ENCODE measurements around the gene COL16A1. TPM values are rescaled to one million over a fixed set of nuclear protein-coding genes. Genes with fewer than 3 reads are reported as not detected.

Gene COL16A1
- total RNA-seq, 1 donor from 2014 or later: 1.9 TPM

- DNase-seq (ENCODE audit: low spot score): no peak
- ATAC-seq: no peak
Observed at GRCh38 chr1:31627301-31627929, 76.4 kb downstream of the COL16A1 start.

GRCh38 chr1:31626223-31627207 lies 77.3 kb downstream of the COL16A1 start:
- ATAC-seq (no peak), DNase-seq (ENCODE audit: low spot score) (no peak)

- peak; percentile 8 for ATAC-seq
Observed at GRCh38 chr1:31625561-31626222, 78.1 kb downstream of the COL16A1 start.

GRCh38 chr1:31624731-31625514 lies 78.9 kb downstream of the COL16A1 start:
- ATAC-seq: no peak
- DNase-seq (ENCODE audit: low spot score): no peak

More at GRCh38 chr1:31625561-31626222, 78.1 kb downstream of the COL16A1 start:
- no peak for DNase-seq (ENCODE audit: low spot score)

- no peak for ATAC-seq
- DNase-seq (ENCODE audit: low spot score): no peak
Observed at GRCh38 chr1:31624309-31624708, 79.5 kb downstream of the COL16A1 start.

- no peak for ATAC-seq
- DNase-seq (ENCODE audit: low spot score): no peak
Observed at GRCh38 chr1:31623365-31623764, 80.5 kb downstream of the COL16A1 start.

- ATAC-seq: no peak
- DNase-seq (ENCODE audit: low spot score): no peak
Observed at GRCh38 chr1:31621847-31622730, 81.7 kb downstream of the COL16A1 start.

GRCh38 chr1:31621498-31621820 lies 82.4 kb downstream of the COL16A1 start:
- DNase-seq (ENCODE audit: low spot score) (no peak), ATAC-seq (no peak)

- ATAC-seq: no peak
- no peak for DNase-seq (ENCODE audit: low spot score)
Observed at GRCh38 chr1:31620631-31621497, 83.0 kb downstream of the COL16A1 start.

GRCh38 chr1:31618916-31619846 lies 84.6 kb downstream of the COL16A1 start:
- ATAC-seq (no peak), DNase-seq (ENCODE audit: low spot score) (no peak)

GRCh38 chr1:31617916-31618746 lies 85.7 kb downstream of the COL16A1 start:
- DNase-seq (ENCODE audit: low spot score) (peak; percentile 41), ATAC-seq (peak; percentile 64)

- DNase-seq (ENCODE audit: low spot score) (peak; percentile 40), ATAC-seq (no peak)
Observed at GRCh38 chr1:31617218-31617915, 86.5 kb downstream of the COL16A1 start, which contains the start of gene HCRTR1. HCRTR1 (plus strand) TSS chr1:31617689; CDS start chr1:31619193, 1,504 bp downstream.

- no peak for ATAC-seq
- DNase-seq (ENCODE audit: low spot score): peak; percentile 11
Observed at GRCh38 chr1:31615939-31616338, 87.9 kb downstream of the COL16A1 start.

- ATAC-seq (no peak), DNase-seq (ENCODE audit: low spot score) (peak; percentile 12)
Observed at GRCh38 chr1:31615414-31615813, 88.4 kb downstream of the COL16A1 start.

GRCh38 chr1:31614414-31615005 lies 89.3 kb downstream of the COL16A1 start:
- DNase-seq (ENCODE audit: low spot score) (peak; percentile 33), ATAC-seq (no peak)
